GM23338 (cell line): Measurements from ENCODE around the gene SND1.

Experiments
- CREB1 ChIP-seq: fragments of 250-450 bp; sonication (Bioruptor Pico); IDR thresholded peaks from 2 replicates; pipeline ENCODE4 v1.5.0; 2020; ENCODE audit warnings: low read depth, mild to moderate bottlenecking, moderate library complexity
- CTCF ChIP-seq, 2 experiments: fragments of 200-600 bp in 1 of 2; sonication (generic) in 1 of 2; conservative IDR thresholded peaks; 2 replicates each; pipeline versions ENCODE4 v1.5.1 to v1.6.1; 2016 to 2017; ENCODE audit warnings: antibody characterized with exemption in 2 of 2, low read depth in 2 of 2, mild to moderate bottlenecking in 2 of 2, moderate library complexity in 1 of 2
- ETS1 ChIP-seq: IDR thresholded peaks from 2 replicates; pipeline ENCODE4 v1.6.1; 2016; ENCODE audit warnings: antibody characterized with exemption
- EZH2 ChIP-seq: fragments of 200-600 bp; sonication (generic); IDR thresholded peaks from one replicate; pipeline ENCODE4 v1.8.0; 2017; ENCODE audit warnings: antibody characterized with exemption, mild to moderate bottlenecking, low read depth; ENCODE audit not compliant: unreplicated experiment
- EZH2phosphoT487 ChIP-seq: fragments of 200-600 bp; sonication (generic); IDR thresholded peaks from one replicate; pipeline ENCODE4 v1.8.1; 2018; ENCODE audit warnings: antibody characterized with exemption; ENCODE audit not compliant: unreplicated experiment
- JUNB ChIP-seq: IDR thresholded peaks from one replicate; pipeline ENCODE4 v1.6.1; 2016; ENCODE audit warnings: antibody characterized with exemption; ENCODE audit not compliant: unreplicated experiment
- POLR2AphosphoS5 ChIP-seq: IDR thresholded peaks from 2 replicates; pipeline ENCODE4 v1.6.1; 2016; ENCODE audit warnings: antibody characterized with exemption, low read depth
- REST ChIP-seq: IDR thresholded peaks from one replicate; pipeline ENCODE4 v1.6.1; 2018; ENCODE audit warnings: antibody characterized with exemption; ENCODE audit not compliant: unreplicated experiment
- ZNF114 ChIP-seq: fragments of 250-450 bp; sonication (Bioruptor Pico); IDR thresholded peaks from 2 replicates; pipeline ENCODE4 v1.5.0; 2020; ENCODE audit warnings: mild to moderate bottlenecking, moderate library complexity
- ZNF331 ChIP-seq: fragments of 250-450 bp; sonication (Bioruptor Pico); IDR thresholded peaks from 2 replicates; pipeline ENCODE4 v1.5.0; 2020; ENCODE audit warnings: low read depth, mild to moderate bottlenecking, moderate library complexity

GRCh38 chr7:128037880-128038619, 386.1 kb downstream of the SND1 start:
- TF ChIP-seq EZH2phosphoT487 = no peak
- no peak for TF ChIP-seq EZH2
- no peak for TF ChIP-seq CREB1 (CRISPR knock-in tag)
- no peak for TF ChIP-seq CTCF (conservative IDR thresholded peaks at IDR 0.05; ENCODE audit: low read depth in 2 of 2)
- no peak for TF ChIP-seq POLR2AphosphoS5
- TF ChIP-seq ETS1 = no peak
- TF ChIP-seq REST = no peak
- TF ChIP-seq ZNF114 = no peak
- TF ChIP-seq JUNB = no peak
- no peak for TF ChIP-seq ZNF331 (CRISPR knock-in tag)
